ENCODE measurements around the gene ASTN2. TPM values are rescaled to one million over a fixed set of nuclear protein-coding genes. Genes with fewer than 3 reads are reported as not detected.

The ASTN2 gene
- total RNA-seq, 1 donor from 2014 or later = 42.2 TPM

GRCh38 chr9:117250610-117251215, 164.1 kb downstream of the ASTN2 start:
- no peak for DNase-seq (ENCODE audit: low read depth)

DNA sequence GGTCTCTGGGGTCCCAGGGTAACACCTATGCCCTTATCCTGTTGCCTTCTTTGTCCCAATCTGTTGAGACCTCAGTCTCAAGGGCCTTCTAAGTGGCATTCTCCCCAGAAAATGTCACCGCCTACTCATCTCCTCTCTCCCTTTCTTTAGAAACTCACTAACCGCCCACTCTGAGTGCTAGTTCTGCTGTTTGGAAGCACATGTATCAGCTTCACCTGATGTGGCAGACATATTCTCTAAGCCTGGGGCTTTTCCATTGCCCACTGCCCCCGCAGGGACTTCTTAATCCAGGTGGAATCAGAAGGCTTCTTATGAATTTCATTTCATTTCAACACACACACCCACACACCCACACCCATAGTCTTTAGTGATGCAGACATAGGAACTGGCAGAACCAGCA, 165.1 kb downstream of the ASTN2 start:
- DNase-seq (ENCODE audit: low read depth) = no peak

DNA sequence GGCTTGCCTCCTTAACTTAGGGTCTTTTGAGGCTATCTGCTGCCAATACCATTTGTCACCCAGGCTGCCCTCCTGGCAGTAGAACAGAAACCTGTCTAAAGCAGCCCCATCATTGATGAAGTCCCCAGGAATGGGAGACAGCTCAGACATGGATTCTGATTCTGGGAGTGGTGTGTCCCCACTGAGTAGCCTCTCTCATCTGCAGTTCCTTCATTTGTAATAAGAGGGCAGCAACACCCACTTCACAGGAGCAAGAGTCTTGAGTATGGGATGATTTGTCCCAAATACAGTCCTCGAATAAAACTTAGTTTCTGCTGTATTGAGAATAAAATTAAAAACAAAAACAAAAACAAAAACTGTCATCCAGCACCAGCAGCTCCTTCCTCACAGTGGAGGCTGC, 167.6 kb downstream of the ASTN2 start:
- peak; percentile 23 for DNase-seq (ENCODE audit: low read depth)

GRCh38 chr9:117245175-117245829, 169.6 kb downstream of the ASTN2 start:
- no peak for DNase-seq (ENCODE audit: low read depth)

GRCh38 chr9:117242082-117242481, 172.8 kb downstream of the ASTN2 start:
- no peak for DNase-seq (ENCODE audit: low read depth)

- DNase-seq (ENCODE audit: low read depth) = no peak
These were observed 175.4 kb downstream of the ASTN2 start for GRCh38 chr9:117239428-117239827.

DNA sequence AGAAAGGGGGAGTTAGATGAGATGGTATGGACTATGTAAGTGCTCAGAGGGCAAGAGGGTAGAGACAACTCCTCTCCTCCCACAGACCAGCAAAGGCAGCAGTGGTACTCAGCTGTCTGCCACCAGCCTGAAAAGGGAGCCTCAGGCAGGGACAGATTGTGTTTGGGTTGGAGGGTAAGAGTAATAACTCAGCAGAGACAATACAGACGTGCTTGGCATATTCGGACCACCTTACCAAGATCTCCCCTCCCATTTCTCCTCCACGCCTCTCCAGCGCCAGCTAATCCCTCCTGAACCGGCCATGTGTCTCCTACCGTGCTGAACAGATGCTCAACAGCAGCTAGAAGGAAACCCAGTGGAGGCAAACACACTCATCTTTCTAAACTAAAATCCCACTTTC, 180.8 kb downstream of the ASTN2 start:
- no peak for DNase-seq (ENCODE audit: low read depth)

GRCh38 chr9:117233016-117233415, 181.8 kb downstream of the ASTN2 start:
- no peak for DNase-seq (ENCODE audit: low read depth)

DNA sequence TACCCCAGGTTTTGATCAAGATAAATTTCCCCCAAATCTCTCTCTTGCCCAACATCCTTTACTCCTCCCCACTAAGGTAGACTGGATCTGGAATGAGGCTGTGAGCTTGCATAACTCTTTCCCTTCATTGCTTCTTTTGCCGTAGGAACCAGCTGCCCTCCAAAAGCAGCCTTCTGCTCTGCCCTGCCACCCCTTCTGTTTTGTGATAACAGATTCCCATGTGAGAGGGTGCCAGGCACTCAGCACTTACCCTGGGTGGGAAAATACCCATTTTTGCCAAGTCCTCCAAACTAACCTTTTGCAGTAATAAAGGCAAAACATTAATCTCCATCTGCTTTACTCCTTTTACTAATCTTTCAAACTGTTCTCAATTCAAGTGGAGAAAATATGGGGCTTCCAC, 182.6 kb downstream of the ASTN2 start:
- DNase-seq (ENCODE audit: low read depth) = no peak

DNA sequence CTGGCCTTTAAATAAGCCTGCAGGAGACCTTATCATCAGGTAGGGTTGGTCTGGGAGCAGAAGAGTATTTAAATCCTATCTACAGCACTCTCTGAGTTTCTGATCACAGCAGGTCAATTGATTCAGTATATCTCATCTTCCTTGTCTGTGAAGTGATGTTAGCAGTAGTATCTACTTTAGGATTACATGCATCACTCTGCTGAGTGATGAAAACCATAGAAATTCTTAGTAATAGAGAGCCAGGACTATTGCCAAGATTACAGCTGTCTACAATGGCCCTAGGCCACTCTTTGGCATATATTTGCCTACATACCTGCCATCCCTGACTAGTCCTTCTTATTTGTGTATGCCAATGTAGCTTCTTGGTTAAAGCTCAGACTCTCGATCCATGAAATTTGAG, 183.8 kb downstream of the ASTN2 start:
- no peak for DNase-seq (ENCODE audit: low read depth)

GRCh38 chr9:117224695-117225094, 190.2 kb downstream of the ASTN2 start:
- DNase-seq (ENCODE audit: low read depth) = peak; percentile 57

DNA sequence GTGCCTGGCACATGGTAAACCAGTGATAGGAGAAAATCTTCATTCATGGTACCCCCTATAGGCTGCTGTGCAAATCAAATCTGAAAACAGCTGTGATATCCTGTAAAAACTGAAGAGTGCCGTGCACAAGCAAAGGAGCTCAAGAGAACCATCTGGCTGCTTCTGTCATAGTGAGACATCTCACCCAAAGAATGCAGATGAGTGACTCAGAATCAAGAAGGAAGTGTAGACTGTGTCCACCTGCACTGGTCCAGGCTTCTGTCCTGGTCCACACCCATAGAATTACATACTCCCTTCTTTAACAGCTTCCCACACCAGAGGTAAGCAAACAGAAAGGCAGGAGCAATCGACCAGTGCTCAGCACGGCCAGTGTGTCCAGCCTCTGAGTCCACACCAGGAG, 195.9 kb downstream of the ASTN2 start:
- no peak for DNase-seq (ENCODE audit: low read depth)

- DNase-seq (ENCODE audit: low read depth) = no peak
These were observed 200.4 kb downstream of the ASTN2 start for GRCh38 chr9:117214416-117214815.

- DNase-seq (ENCODE audit: low read depth) = no peak
These were observed 203.6 kb downstream of the ASTN2 start for GRCh38 chr9:117211280-117211679.

DNA sequence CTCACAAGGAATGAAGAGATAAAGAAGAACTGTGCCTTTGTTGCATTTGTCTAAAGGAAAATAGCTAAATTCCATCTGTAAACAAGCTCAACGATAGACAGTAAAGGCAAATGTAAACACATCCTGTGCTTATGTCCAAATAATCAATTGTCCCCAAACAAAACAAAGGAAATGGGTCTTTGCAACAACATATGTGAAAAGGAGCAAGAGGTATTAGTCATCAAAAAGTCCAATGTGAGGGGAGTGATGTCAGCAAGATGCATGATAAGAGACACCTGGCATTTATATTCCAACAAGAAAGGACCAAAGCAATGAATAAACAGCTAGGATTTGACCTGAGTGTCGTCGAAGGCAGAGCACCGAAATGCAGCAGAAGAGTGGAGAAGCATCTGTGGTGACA, 209.1 kb downstream of the ASTN2 start:
- no peak for DNase-seq (ENCODE audit: low read depth)

- no peak for DNase-seq (ENCODE audit: low read depth)
These were observed 209.9 kb downstream of the ASTN2 start for GRCh38 chr9:117204971-117205370.

GRCh38 chr9:117191504-117192261, 223.2 kb downstream of the ASTN2 start:
- DNase-seq (ENCODE audit: low read depth) = no peak

- DNase-seq (ENCODE audit: low read depth) = peak; percentile 71
These were observed 225.7 kb downstream of the ASTN2 start for GRCh38 chr9:117189121-117189520.

DNA sequence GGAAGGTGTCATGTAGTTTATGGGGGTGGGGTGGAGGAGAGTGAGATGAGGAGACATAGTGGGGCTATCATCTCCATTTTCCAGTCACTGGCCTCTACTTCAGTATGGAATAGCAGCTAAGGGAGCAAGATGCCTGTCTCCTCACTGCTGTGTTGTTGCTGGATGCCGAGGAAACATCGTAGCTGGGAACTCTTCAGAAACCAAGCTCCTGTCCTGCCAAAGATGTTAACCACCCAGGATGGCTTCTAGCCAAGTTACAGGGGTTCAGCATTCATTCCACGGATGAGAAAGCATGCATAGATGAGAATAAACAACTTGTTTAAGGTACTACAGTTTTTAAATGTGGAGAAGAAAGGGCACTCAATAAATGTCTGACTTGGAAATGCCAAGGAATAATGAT, 226.5 kb downstream of the ASTN2 start:
- peak; percentile 53 for DNase-seq (ENCODE audit: low read depth)

DNA sequence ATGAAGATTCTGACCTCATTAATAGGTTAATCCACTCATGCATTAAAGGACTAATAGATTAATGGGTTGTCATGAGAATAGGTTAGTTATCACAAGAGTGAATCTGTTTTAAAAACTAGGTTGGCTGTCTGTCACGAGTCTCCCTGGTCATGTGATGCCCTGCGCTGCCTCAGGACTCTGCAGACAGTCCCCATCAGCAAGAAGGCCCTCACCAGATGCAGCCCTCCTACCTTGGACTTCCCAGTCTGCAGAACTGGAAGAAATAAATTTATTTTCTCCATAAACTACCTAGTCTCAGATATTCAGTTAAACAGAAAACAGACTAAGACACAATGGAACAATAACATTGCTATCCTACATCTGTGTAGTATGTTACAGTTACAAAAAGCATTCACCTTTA, 227.4 kb downstream of the ASTN2 start:
- DNase-seq (ENCODE audit: low read depth) = no peak

DNA sequence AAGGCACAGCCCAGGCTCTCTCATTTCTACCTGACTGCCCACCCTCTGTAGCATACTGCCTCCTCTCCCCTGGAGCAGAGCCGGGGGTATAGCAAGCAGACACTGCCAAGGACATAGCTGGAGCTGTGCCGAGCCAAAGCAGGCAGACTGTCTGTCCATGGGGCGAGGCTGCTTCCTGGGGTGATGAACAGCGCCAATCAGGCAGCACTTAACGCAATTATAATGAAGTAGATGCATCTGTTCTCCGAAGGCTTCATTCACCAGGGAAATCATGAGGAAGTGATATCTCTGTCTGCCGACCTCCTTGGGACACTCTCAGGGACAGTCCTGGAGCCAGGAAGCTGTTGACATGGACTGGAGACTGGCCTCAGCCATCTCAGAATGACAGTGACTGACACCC, 230.7 kb downstream of the ASTN2 start:
- no peak for DNase-seq (ENCODE audit: low read depth)

DNA sequence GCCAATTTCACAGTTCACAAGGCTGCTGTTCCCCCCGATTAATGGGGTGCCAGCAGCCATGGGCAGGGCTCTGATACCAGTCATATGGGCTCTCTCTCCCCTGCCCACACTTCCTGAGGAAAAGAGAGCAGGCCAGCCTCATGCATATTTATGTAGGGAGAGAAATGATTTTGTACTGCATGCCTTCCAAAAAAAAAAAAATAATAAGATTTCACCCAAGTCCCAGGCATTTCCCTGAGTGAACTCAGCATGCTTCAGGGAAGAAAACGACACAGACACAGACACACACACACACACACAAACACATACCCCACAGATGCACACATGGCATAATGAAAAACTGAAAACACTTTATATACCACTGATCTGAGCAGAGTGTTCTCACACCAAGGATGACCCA, 232.8 kb downstream of the ASTN2 start:
- no peak for DNase-seq (ENCODE audit: low read depth)

DNA sequence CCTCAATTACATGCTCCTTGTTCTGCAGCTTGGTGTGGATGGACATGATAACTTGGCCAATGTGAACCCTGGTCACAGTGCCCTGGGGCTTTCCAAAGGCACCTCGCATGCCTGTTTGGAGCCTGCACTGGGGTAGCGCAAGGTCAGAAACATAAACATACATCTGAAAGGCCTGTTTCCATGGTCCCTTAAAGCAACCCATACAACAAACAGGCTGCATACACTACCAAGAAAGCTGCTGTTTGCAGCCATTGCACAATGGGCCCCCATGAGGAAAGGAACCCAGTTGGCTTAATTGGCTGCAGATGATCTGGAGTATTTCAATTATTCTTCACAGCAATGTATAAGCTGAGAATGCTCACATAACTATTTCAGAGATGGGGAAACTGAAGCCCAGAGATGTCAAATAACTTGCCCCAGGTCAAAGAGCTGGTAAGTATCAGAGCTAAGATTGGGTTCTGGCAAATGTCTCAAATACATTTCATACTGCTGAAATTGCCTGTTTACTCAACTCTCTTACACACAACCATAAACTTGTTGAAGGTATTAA, 233.9 kb downstream of the ASTN2 start:
- no peak for DNase-seq (ENCODE audit: low read depth)

Measured in renal cortical epithelial cell (primary cell).